Epithelial cell of proximal tubule (primary cell): ENCODE results near the gene PHAF1. TPM values are rescaled to one million over a fixed set of nuclear protein-coding genes. Genes with fewer than 3 reads are reported as not detected.

ENCODE experiments used
- DNase-seq: peaks from one replicate; pipeline ENCODE4 v3.0.0-alpha.2; 2011; ENCODE audit warnings: low read depth
- H3K4me3 ChIP-seq: 2 replicates; pipeline ENCODE4 v1.5.1; 2011; ENCODE audit warnings: low read depth, mild to moderate bottlenecking, low read length
- total RNA-seq: library from RNA; depleted of rRNA; stranded (reverse); fragments of >200 nt; gene quantifications from 2 replicates; pipeline ENCODE4 v1.2.3, GENCODE V29; 2015
- TF ChIP-seq, protein P1 (sequence below): conservative IDR thresholded peaks from 2 replicates; pipeline ENCODE4 v1.5.1; 2012; ENCODE audit warnings: low read depth, mild to moderate bottlenecking, low read length

PHAF1 gene
- total RNA-seq, 1 donor from 2014 or later = 16.4 TPM

DNA sequence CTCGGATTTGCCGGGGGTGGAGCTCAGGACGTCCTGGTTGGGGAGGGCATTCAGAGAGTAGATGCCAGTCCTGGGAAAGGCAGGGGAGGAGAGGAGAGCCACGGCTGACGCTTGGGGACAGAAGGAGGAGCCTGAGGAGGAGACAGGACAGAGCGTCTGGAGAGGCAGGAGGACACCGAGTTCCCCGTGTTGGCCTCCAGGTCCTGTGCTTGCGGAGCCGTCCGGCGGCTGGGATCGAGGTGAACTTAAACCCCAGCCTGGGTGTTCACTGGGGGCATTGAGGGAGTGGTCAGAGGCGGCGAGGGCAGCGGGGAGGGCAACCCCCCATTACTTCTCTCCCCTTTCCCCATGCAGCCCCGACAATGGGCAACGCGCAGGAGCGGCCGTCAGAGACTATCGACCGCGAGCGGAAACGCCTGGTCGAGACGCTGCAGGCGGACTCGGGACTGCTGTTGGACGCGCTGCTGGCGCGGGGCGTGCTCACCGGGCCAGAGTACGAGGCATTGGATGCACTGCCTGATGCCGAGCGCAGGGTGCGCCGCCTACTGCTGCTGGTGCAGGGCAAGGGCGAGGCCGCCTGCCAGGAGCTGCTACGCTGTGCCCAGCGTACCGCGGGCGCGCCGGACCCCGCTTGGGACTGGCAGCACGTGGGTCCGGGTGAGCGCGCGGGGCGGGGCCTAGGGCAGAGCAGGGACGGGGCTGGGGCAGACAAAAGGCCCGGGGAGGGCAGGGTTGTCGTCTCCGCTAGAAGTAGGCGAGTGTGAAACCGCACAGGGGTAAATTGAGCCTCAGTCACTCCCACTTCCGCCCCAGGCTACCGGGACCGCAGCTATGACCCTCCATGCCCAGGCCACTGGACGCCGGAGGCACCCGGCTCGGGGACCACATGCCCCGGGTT is 64.3 kb downstream of the PHAF1 start:
- peak overlapping the region; percentile 65 for H3K4me3 ChIP-seq
- no peak for DNase-seq
- TF ChIP-seq, protein P1, sequence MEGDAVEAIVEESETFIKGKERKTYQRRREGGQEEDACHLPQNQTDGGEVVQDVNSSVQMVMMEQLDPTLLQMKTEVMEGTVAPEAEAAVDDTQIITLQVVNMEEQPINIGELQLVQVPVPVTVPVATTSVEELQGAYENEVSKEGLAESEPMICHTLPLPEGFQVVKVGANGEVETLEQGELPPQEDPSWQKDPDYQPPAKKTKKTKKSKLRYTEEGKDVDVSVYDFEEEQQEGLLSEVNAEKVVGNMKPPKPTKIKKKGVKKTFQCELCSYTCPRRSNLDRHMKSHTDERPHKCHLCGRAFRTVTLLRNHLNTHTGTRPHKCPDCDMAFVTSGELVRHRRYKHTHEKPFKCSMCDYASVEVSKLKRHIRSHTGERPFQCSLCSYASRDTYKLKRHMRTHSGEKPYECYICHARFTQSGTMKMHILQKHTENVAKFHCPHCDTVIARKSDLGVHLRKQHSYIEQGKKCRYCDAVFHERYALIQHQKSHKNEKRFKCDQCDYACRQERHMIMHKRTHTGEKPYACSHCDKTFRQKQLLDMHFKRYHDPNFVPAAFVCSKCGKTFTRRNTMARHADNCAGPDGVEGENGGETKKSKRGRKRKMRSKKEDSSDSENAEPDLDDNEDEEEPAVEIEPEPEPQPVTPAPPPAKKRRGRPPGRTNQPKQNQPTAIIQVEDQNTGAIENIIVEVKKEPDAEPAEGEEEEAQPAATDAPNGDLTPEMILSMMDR = peak; percentile 32

DNA sequence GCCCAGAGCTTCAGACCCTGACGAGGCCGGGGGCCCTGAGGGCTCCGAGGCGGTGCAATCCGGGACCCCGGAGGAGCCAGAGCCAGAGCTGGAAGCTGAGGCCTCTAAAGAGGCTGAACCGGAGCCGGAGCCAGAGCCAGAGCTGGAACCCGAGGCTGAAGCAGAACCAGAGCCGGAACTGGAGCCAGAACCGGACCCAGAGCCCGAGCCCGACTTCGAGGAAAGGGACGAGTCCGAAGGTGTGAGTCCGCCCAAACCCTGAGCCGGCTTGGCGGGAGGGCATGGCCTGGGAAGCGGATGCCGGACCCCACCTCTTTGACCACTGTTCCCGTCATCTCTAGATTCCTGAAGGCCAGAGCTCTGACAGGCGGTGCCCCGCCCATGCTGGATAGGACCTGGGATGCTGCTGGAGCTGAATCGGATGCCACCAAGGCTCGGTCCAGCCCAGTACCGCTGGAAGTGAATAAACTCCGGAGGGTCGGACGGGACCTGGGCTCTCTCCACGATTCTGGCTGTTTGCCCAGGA is 65.0 kb downstream of the PHAF1 start:
- no peak for DNase-seq
- TF ChIP-seq, protein P1 = no peak
- H3K4me3 ChIP-seq = peak overlapping the region; percentile 65

DNA sequence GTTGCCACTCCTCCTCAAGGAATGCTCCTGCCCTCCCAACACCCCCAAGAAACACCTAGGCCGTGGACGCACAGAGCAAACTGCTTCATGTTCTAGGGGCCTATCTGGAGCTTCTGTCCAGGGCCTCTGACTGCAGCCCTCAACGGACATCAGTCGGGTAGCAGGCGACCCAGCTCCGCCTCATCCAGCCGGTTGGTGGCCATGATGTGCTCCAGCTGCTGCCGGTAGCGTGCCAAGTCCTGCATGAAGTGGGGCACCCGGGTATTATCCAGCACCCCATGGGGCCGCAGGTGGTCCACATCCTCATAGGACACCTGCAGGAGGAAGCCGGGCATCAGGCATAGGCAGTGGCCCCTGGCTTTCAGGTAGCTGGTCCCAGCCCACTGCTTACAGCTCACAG is 66.9 kb downstream of the PHAF1 start:
- DNase-seq = no peak
- TF ChIP-seq, protein P1 = no peak
- no peak overlapping the region for H3K4me3 ChIP-seq

DNA sequence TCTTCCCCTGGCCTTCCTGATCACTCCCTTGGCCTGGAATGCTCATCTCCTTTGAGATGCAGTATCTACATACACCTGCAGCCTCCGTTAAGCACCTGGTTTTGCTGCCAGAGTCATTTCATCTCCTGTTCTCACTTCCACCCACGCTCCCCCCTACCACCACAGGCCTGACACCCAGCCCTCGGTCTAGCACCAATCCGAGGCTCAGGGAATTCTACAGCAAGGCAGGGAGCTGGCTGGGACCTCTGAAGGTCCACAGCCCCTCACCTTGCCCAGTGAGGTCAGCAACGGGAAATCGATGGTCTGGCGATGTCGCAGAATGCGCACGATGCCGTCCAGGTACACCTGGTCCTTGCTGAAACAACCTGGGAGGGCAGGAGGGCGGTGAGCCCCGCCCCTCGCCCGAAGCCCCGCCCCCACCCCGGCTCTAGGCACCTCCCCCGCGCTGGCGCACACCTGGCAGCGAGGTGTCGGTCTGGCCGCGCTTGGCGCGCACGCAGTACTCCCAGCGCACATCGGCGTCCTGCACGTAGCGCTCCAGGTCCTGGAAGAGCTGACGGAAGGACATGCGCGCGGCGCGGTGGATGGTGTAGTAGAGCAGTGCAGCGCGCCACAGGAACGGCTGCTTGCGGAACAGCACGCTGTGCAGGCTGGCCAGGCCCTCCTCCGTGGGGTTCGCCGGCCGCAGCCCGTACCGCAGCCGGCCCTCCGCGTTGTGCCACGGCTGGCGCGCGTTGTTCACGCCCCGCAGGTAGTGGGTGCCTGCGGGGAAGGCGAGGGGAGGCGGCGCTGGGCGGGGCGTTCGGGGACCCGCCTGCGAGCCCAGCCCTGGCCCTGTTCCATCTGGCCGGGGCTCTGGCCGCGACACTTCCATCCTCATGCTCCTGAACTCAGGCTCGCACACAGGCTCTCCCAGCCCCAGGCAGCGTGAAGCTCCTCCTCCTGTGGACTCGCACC is 68.3 kb downstream of the PHAF1 start:
- TF ChIP-seq, protein P1 = no peak
- H3K4me3 ChIP-seq = peak overlapping the region; percentile 45
- DNase-seq = no peak

DNA sequence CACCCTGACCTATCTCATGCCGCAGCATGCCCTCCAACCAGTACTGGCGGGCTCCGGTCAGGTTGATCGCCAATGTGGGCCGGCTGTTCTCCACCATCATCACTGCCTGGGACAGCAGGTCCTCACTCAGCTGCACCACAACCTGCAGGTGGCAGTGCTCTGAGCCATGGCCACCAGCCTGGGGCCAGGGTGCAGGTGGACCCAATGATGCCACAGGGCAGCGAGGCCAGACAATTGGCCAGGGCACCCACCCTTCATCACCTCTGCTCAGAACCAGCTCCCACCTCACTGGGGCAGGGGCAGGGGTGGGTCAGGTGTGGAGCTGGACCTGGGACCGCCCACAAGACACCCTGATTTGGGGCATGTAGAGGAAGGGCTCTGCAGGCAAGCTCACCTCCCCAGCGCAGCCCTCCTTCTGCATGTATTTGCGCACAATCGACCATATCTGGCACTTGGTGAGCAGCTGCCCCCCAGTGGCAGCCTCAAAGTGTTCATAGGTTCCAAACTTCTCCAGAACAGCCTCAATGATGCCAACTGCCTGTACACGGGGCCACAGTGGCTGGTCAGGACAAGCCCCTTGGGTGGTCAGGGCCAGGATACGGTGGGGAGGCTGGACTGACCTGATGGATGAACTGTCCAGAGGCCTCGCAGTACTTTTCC is 69.8 kb downstream of the PHAF1 start:
- DNase-seq = no peak
- TF ChIP-seq, protein P1 = peak; percentile 28

DNA sequence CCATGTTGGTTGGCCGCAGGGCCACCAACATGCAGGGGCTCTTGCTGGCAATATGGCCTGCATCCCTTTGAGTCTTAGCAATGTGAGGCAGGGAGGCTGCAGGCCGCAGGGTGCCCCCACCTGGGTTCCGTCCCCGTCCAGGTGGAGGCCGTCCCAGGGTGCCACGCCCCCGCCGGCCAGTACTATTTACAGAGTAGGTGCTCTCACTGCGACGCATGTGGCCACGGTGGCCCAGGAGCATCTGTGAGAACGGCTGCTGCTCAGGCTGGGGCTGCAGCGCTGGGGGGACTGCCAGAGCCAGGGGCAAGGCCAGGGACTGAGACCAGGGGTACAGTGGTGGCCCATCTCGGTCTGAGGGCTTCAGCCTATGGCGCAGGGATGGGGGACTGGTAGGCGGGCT is 70.4 kb downstream of the PHAF1 start:
- no peak for DNase-seq
- TF ChIP-seq, protein P1 = no peak
- no peak overlapping the region for H3K4me3 ChIP-seq

More for the DNA sequence above, 69.8 kb downstream of the PHAF1 start:
- H3K4me3 ChIP-seq = no peak overlapping the region
